ENCODE results near the gene A4GALT.
A peak's percentile ranks its signal among the peaks of the same experiment; 100 is the strongest.

DNA sequence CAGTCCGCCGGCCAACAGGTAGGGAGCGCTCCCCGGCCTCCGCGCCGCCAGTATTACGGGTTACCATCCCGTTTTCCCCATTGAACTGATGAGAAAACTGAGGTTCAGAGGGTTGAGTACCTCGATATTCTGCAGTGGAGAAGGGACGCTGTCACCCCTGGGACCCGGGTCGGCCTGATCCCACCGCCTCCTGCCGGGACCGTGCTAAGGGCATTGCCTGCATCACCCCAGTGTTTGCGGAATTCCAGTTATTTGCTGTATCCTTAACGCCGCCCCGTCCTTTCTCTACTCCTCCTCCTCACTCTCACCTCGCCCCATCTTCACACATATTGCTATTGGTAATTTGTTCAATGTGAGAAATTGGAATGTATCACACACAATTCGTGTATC is 370 bp upstream of the A4GALT start:
- peak; percentile 25 for TF ChIP-seq EZH2 (IDR thresholded peaks at IDR 0.05; ENCODE audit: borderline replicate concordance, insufficient read depth, low read depth, low read length, poor library complexity, severe bottlenecking)
- TF ChIP-seq, protein P1, sequence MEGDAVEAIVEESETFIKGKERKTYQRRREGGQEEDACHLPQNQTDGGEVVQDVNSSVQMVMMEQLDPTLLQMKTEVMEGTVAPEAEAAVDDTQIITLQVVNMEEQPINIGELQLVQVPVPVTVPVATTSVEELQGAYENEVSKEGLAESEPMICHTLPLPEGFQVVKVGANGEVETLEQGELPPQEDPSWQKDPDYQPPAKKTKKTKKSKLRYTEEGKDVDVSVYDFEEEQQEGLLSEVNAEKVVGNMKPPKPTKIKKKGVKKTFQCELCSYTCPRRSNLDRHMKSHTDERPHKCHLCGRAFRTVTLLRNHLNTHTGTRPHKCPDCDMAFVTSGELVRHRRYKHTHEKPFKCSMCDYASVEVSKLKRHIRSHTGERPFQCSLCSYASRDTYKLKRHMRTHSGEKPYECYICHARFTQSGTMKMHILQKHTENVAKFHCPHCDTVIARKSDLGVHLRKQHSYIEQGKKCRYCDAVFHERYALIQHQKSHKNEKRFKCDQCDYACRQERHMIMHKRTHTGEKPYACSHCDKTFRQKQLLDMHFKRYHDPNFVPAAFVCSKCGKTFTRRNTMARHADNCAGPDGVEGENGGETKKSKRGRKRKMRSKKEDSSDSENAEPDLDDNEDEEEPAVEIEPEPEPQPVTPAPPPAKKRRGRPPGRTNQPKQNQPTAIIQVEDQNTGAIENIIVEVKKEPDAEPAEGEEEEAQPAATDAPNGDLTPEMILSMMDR (IDR thresholded peaks at IDR 0.05): no peak
